Esophagus squamous epithelium (tissue), 4 donors: ENCODE results near the gene MNX1.

Source experiments
- POLR2A ChIP-seq, 4 donors: fragments of 450-650 bp; IDR thresholded peaks; one replicate each; pipeline ENCODE4 v1.6.1; 2017; ENCODE audit warnings: antibody characterized with exemption in 4 of 4, mild to moderate bottlenecking in 4 of 4, moderate library complexity in 3 of 4
- TF ChIP-seq, protein P1 (sequence below), 6 experiments: fragments of 450-650 bp in 4 of 6; fragments of 200-600 bp in 2 of 6; sonication (generic) in 2 of 6; IDR thresholded peaks; one replicate each; pipeline ENCODE4 v1.5.1; 2016 to 2019; ENCODE audit warnings: antibody characterized with exemption in 6 of 6, mild to moderate bottlenecking in 4 of 6, moderate library complexity in 4 of 6

DNA sequence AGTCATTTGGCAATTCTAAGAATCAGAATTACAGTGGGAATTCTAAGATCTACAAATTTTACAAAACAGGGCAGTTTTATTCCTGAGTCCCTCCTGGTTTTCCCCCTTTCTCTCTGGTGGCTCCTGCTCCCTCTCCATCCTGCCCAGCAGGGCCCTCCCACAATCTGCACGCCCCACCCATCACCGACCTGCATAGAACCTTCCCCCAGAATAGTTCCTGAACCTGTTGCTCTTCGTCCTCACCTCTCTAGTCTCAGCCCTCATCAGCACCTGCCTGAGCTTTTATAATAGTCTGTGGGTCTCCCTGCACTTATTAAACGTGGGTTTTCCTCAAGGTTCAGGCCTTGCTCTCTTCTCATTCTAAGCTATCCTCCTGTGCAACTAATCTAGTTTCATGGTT lies 49.1 kb upstream of the MNX1 start:
- TF ChIP-seq, protein P1, sequence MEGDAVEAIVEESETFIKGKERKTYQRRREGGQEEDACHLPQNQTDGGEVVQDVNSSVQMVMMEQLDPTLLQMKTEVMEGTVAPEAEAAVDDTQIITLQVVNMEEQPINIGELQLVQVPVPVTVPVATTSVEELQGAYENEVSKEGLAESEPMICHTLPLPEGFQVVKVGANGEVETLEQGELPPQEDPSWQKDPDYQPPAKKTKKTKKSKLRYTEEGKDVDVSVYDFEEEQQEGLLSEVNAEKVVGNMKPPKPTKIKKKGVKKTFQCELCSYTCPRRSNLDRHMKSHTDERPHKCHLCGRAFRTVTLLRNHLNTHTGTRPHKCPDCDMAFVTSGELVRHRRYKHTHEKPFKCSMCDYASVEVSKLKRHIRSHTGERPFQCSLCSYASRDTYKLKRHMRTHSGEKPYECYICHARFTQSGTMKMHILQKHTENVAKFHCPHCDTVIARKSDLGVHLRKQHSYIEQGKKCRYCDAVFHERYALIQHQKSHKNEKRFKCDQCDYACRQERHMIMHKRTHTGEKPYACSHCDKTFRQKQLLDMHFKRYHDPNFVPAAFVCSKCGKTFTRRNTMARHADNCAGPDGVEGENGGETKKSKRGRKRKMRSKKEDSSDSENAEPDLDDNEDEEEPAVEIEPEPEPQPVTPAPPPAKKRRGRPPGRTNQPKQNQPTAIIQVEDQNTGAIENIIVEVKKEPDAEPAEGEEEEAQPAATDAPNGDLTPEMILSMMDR (IDR thresholded peaks at IDR 0.05) = no peak
- no peak for TF ChIP-seq POLR2A (IDR thresholded peaks at IDR 0.05)
